RPMI8226 (cell line): Measurements from ENCODE around the gene CLDND1.

Source experiments
- DNase-seq: peaks from one replicate; pipeline ENCODE4 v3.0.0-alpha.2; 2015

Gene CLDND1

GRCh38 chr3:98513091-98513511 lies 9.6 kb downstream of the CLDND1 start:
- DNase-seq: no peak

- DNase-seq: no peak
Measured at GRCh38 chr3:98512576-98512975, 10.1 kb downstream of the CLDND1 start.

GRCh38 chr3:98508582-98508981 lies 14.1 kb downstream of the CLDND1 start:
- no peak for DNase-seq

GRCh38 chr3:98504539-98504938 lies 18.2 kb downstream of the CLDND1 start:
- DNase-seq: no peak

- no peak for DNase-seq
Measured at GRCh38 chr3:98501863-98502576, 20.7 kb downstream of the CLDND1 start.

GRCh38 chr3:98501270-98501669 lies 21.4 kb downstream of the CLDND1 start:
- no peak for DNase-seq

- no peak for DNase-seq
Measured at GRCh38 chr3:98500019-98500418, 22.7 kb downstream of the CLDND1 start.

GRCh38 chr3:98497381-98497780 lies 25.3 kb downstream of the CLDND1 start, which contains the start of gene OR5K2:
Gene OR5K2 (plus strand): TSS chr3:98497681. CDS start chr3:98497681, 0 bp downstream.
- DNase-seq: no peak

- DNase-seq: no peak
Measured at GRCh38 chr3:98483626-98484025, 39.1 kb downstream of the CLDND1 start.

GRCh38 chr3:98482717-98483482 lies 39.8 kb downstream of the CLDND1 start:
- DNase-seq: peak; percentile 7
